GM12878 (cell line): ENCODE results near the gene UBR2. TPM values are rescaled to one million over a fixed set of nuclear protein-coding genes. Genes with fewer than 3 reads are reported as not detected.
"Not testable (repeated sequence)": the region's sequence is repeated elsewhere in the genome, so short reads cannot be mapped to it uniquely, and the experiment has no call there.

ENCODE experiments used
- ATAC-seq: fragments of 200-7000 bp; cut with Tn5 transposase; 3 replicates; pipeline ENCODE4 v1.9.1; 2020; ENCODE audit warnings: mild to moderate bottlenecking, moderate library complexity
- BruUV-seq: library from RNA; stranded (reverse); fragments of 400-500 nt; replicated peaks from 2 replicates; lab custom pipeline; 2021; lab: Mats Ljungman, UMichigan
- CTCF ChIA-PET: fragments of 300-600 bp; sonication (Branson Sonifier 250); formaldehyde crosslinking; extraction: SDS; loops from one replicate; lab custom pipeline; 2021; ENCODE audit warnings: inconsistent platforms; lab: Yijun Ruan, JAX
- POLR2A ChIA-PET: fragments of 350-600 bp; formaldehyde crosslinking; extraction: SDS; loops from one replicate; lab custom pipeline; 2021; ENCODE audit warnings: inconsistent platforms; lab: Charles Lee
- RAD21 ChIA-PET: fragments of 300-600 bp; sonication (Branson Sonifier 250); formaldehyde crosslinking; loops from one replicate; lab custom pipeline; 2023; ENCODE audit warnings: antibody characterized with exemption; ENCODE audit not compliant: unreplicated experiment; lab: Charles Lee
- SMC1A ChIA-PET: fragments of 300-600 bp; sonication (Branson Sonifier 250); formaldehyde crosslinking; loops from one replicate; lab custom pipeline; 2023; ENCODE audit not compliant: unreplicated experiment, uncharacterized antibody; lab: Charles Lee
- DNase-seq: peaks from one replicate; pipeline ENCODE4 v3.0.0-alpha.2; 2011; ENCODE audit warnings: low read depth, low spot score
- FAIRE-seq: peaks from 3 replicates; lab custom pipeline; 2011; peaks lifted over from hg19 to GRCh38; lab: Jason Lieb, UNC
- H2AFZ ChIP-seq: 2 replicates; pipeline ENCODE4 v1.6.0; 2011; ENCODE audit warnings: low read depth, low read length, control low read depth; ENCODE audit not compliant: control insufficient read depth
- H3K27ac ChIP-seq: 2 replicates; pipeline ENCODE4 v1.5.1; 2011; ENCODE audit warnings: control low read depth; ENCODE audit not compliant: control insufficient read depth, insufficient read depth
- H3K27me3 ChIP-seq, 2 experiments: replicated peaks in 1 of 2; 2 replicates each; pipeline versions ENCODE4 v1.6.0 to v1.6.1; 2011; ENCODE audit warnings: low read length in 1 of 2; ENCODE audit not compliant: control insufficient read depth in 2 of 2, insufficient read depth in 2 of 2
- H3K36me3 ChIP-seq, 2 experiments: 2 replicates each; pipeline ENCODE4 v1.5.1; 2011; ENCODE audit warnings: low read length in 1 of 2; ENCODE audit not compliant: control insufficient read depth in 2 of 2, insufficient read depth in 2 of 2
- H3K4me1 ChIP-seq: 2 replicates; pipeline ENCODE4 v1.6.1; 2011; ENCODE audit warnings: mild to moderate bottlenecking, low read length, moderate library complexity, mixed read lengths; ENCODE audit not compliant: control insufficient read depth, insufficient read depth
- H3K4me2 ChIP-seq: 2 replicates; pipeline ENCODE4 v1.6.0; 2011; ENCODE audit warnings: control low read depth; ENCODE audit not compliant: control insufficient read depth, insufficient read depth
- H3K4me3 ChIP-seq: fragments of 200-600 bp; sonication (generic); 2 replicates; pipeline ENCODE4 v1.5.1; 2016
- H3K79me2 ChIP-seq: 2 replicates; pipeline ENCODE4 v1.6.0; 2011; ENCODE audit warnings: low read length; ENCODE audit not compliant: control insufficient read depth, insufficient read depth
- H3K9ac ChIP-seq: 2 replicates; pipeline ENCODE4 v1.8.0; 2011; ENCODE audit warnings: low read length, control low read depth, mixed read lengths; ENCODE audit not compliant: control insufficient read depth, insufficient read depth
- H3K9me3 ChIP-seq: replicated peaks from 3 replicates; pipeline ENCODE4 v1.5.1; 2011; ENCODE audit warnings: mild to moderate bottlenecking, low read length; ENCODE audit not compliant: control insufficient read depth, insufficient read depth
- H4K20me1 ChIP-seq: 2 replicates; pipeline ENCODE4 v1.6.0; 2011; ENCODE audit not compliant: control insufficient read depth, insufficient read depth
- ZBED1 ChIP-seq: IDR thresholded peaks from 2 replicates; pipeline ENCODE4 v1.6.1; 2016; ENCODE audit warnings: borderline replicate concordance
- ZBTB40 ChIP-seq: fragments of 450-650 bp; IDR thresholded peaks from 2 replicates; pipeline ENCODE4 v1.6.1; 2016; ENCODE audit warnings: mild to moderate bottlenecking, moderate library complexity, borderline replicate concordance
- WGBS: methylation state at CpG from one replicate; pipeline ENCODE4 v1.1.6; 2016; ENCODE audit warnings: low lambda C conversion rate; ENCODE audit not compliant: insufficient replicate concordance, insufficient coverage; ENCODE audit errors: missing lambda C conversion rate; 5-methylcytosine and 5-hydroxymethylcytosine counted together
- in situ Hi-C: fragments of 300-500 bp; cut with MboI; formaldehyde crosslinking; loops from 9 replicates; pipeline ENCODE4 v1.14.3; 2018; ENCODE audit warnings: mixed read lengths
- intact Hi-C: fragments of 100-400 bp; cut with micrococcal nuclease; formaldehyde crosslinking; loops from one replicate; pipeline ENCODE4 v1.14.2; 2022; ENCODE audit not compliant: unreplicated experiment
- polyA plus RNA-seq, 11 experiments: library from polyadenylated mRNA; depleted of rRNA in 4 of 11; unstranded in 6 of 11; stranded (reverse) in 5 of 11; fragments of >200 nt; fragmentation: Nextera tagmentation in 4 of 11; fragmentation: Illumina TruSeq in 1 of 11; extraction: Ambion mirVana in 4 of 11; extraction: Trizol in 1 of 11; gene quantifications; 1 replicate in 1 of 11; 2 replicates in 10 of 11; pipeline versions ENCODE4 v1.2.1 to v1.2.3, GENCODE V29; 2011 to 2016; ENCODE audit warnings: inconsistent platforms in 2 of 11, missing spikeins in 2 of 11, low read depth in 1 of 11
- total RNA-seq, 4 experiments: library from RNA; depleted of rRNA in 3 of 4; stranded (reverse); fragments of >200 nt in 3 of 4; fragmentation: Illumina TruSeq in 1 of 4; extraction: Trizol in 1 of 4; gene quantifications; 2 replicates each; pipeline versions ENCODE4 v1.2.1 to v1.2.3, GENCODE V29; 2013 to 2021

Gene UBR2
- total and polyA plus RNA-seq, 10 of the 15 experiments (the other 5 are each of a cell fraction or from before 2014, with no cell fraction given) = 2.3 to 18.4 (median 9.6) TPM

- H3K36me3 ChIP-seq = no peaks in the 10 kb centered on the region
- WGBS = 97% methylated on average over 5 of the region's 5 CpGs
- H3K27me3 ChIP-seq = no peaks in the 10 kb centered on the region
- in situ Hi-C loops (no loop called here), intact Hi-C loops (no loop called here)
- no TSS peak for BruUV-seq
- POLR2A ChIA-PET = interaction anchor here (1.4 kb wide), 1 partner anchor 313 kb away, joined by 3 read pairs; the partner anchor contains the start of gene RPL7L1
- H3K4me2 ChIP-seq = peak overlapping the region; percentile 83; the same call in 1 of the 2 replicates
- no peaks in the 10 kb centered on the region for H3K9me3 ChIP-seq
- CTCF ChIA-PET = interaction anchor here (0.5 to 1.6 kb wide), 2 partner anchors 19 to 482 kb away, joined by 3 to 6 read pairs; no protein-coding TSS in a partner anchor
- peaks cover 67% of the 10 kb centered on the region for H3K79me2 ChIP-seq
- SMC1A ChIA-PET = interaction anchor here (0.7 to 2.1 kb wide), 7 partner anchors 9 to 330 kb away, joined by 3 to 9 read pairs (median 5); partner anchors contain the start of gene RPL7L1
- ATAC-seq (no peak), FAIRE-seq (no peak), DNase-seq (no peak)
- peak; percentile 92 for TF ChIP-seq ZBTB40
- TF ChIP-seq ZBED1 = no peak
- RAD21 ChIA-PET = interaction anchor here (0.6 to 2.0 kb wide), 5 partner anchors 9 to 352 kb away, joined by 3 to 7 read pairs (median 5); no protein-coding TSS in a partner anchor
- H3K27ac ChIP-seq = no peak overlapping the region
- H2AFZ ChIP-seq = no peak overlapping the region
- peaks cover 3% of the 10 kb centered on the region for H3K4me1 ChIP-seq
- no peak overlapping the region for H3K9ac ChIP-seq
- no peaks in the 10 kb centered on the region for H4K20me1 ChIP-seq
- H3K4me3 ChIP-seq = peak overlapping the region; percentile 90; the same call in 1 of the 2 replicates
Measured at GRCh38 chr6:42566614-42567208, 2.9 kb downstream of the UBR2 start.

GRCh38 chr6:42567237-42567636 lies 3.4 kb downstream of the UBR2 start:
- intact Hi-C loops, H3K4me1 ChIP-seq, H3K9ac ChIP-seq, DNase-seq, H3K9me3 ChIP-seq, BruUV-seq, H3K27ac ChIP-seq, H2AFZ ChIP-seq, H4K20me1 ChIP-seq, FAIRE-seq, ATAC-seq, H3K4me2 ChIP-seq, H3K36me3 ChIP-seq, H3K4me3 ChIP-seq, H3K27me3 ChIP-seq, in situ Hi-C loops: not testable (repeated sequence)
- RAD21 ChIA-PET = interaction anchor here (0.8 to 1.8 kb wide), 3 partner anchors 8 to 353 kb away, joined by 3 to 6 read pairs (median 5); no protein-coding TSS in a partner anchor
- CTCF ChIA-PET = interaction anchor here (0.5 to 1.6 kb wide), 2 partner anchors 20 to 481 kb away, joined by 3 to 6 read pairs; no protein-coding TSS in a partner anchor
- POLR2A ChIA-PET = interaction anchor here (1.4 kb wide), 1 partner anchor 312 kb away, joined by 3 read pairs; the partner anchor contains the start of gene RPL7L1
- peaks cover 68% of the 10 kb centered on the region for H3K79me2 ChIP-seq
- WGBS = 98% methylated on average over 4 of the region's 4 CpGs
- SMC1A ChIA-PET = interaction anchor here (0.9 to 2.1 kb wide), 6 partner anchors 8 to 330 kb away, joined by 3 to 9 read pairs (median 4); partner anchors contain the start of gene RPL7L1
